ENCODE data around the gene RRAGC. TPM values are rescaled to one million over a fixed set of nuclear protein-coding genes. Genes with fewer than 3 reads are reported as not detected.

Gene RRAGC
- total and polyA plus RNA-seq, 2 experiments from 2014 or later: 9.3 to 12.8 TPM

GRCh38 chr1:38819040-38819439 is 40.5 kb downstream of the RRAGC start:
- Histone ChIP-seq H3K27me3 (ENCODE audit: insufficient read depth) (peaks cover 60% of the 10 kb centered on the region), H3F3A (replicated peaks; ENCODE audit: low read depth) (no peaks in the 10 kb centered on the region), H3K4me1 (ENCODE audit: insufficient read depth) (peaks cover 26% of the 10 kb centered on the region), H3K4me2 (peak overlapping the region; percentile 96), H3K27ac (ENCODE audit: low read depth) (no peak overlapping the region), H3K9me2 (ENCODE audit: insufficient read depth) (no peaks in the 10 kb centered on the region), H3K79me2 (replicated peaks; ENCODE audit: insufficient read depth) (no peaks in the 10 kb centered on the region), H3K36me3 (ENCODE audit: insufficient read depth) (no peaks in the 10 kb centered on the region), H4K20me1 (replicated peaks; ENCODE audit: insufficient read depth) (no peaks in the 10 kb centered on the region), H3K4me3 (peak overlapping the region; percentile 85), H2AFZ (peak overlapping the region; percentile 99)
- ATAC-seq (peak; percentile 11), DNase-seq (ENCODE audit: low spot score) (peak; percentile 58)
- peaks cover 22% of the 10 kb centered on the region; the same call in 2 of the 3 replicates for H3K4me1 Mint-ChIP-seq
- no peak overlapping the region for H3K27ac Mint-ChIP-seq
- H3K9me3 Mint-ChIP-seq: peaks cover 10% of the 10 kb centered on the region; the same call in 2 of the 3 replicates
- no peak for TF ChIP-seq ZNF331 (CRISPR knock-in tag; IDR thresholded peaks at IDR 0.05; ENCODE audit: low read depth)
- TF ChIP-seq CTCF (conservative IDR thresholded peaks at IDR 0.05; ENCODE audit: low read depth in 2 of 2): peak; percentile 16 to 34; a peak in 3 of 4 replicates
- peak; percentile 41 for TF ChIP-seq EZH2 (IDR thresholded peaks at IDR 0.05; ENCODE audit: low read depth, unreplicated experiment)
- peaks cover 20% of the 10 kb centered on the region for H3K27me3 Mint-ChIP-seq (ENCODE audit: insufficient read depth, low read depth, poor library complexity)
- peak overlapping the region; percentile 75 for H3K4me3 Mint-ChIP-seq
- peaks cover 7% of the 10 kb centered on the region; the same call in 2 of the 3 replicates for H3K36me3 Mint-ChIP-seq (ENCODE audit: low read depth)

GRCh38 chr1:38818175-38818976 is 41.2 kb downstream of the RRAGC start:
- peak overlapping the region; percentile 96 for H3K4me2 ChIP-seq
- H3K79me2 ChIP-seq (replicated peaks; ENCODE audit: insufficient read depth): no peaks in the 10 kb centered on the region
- no peak overlapping the region for H3K27ac ChIP-seq (ENCODE audit: low read depth)

More at GRCh38 chr1:38818175-38818976, 41.2 kb downstream of the RRAGC start:
- Mint-ChIP-seq H3K27ac (no peak overlapping the region), H3K9me3 (peaks cover 10% of the 10 kb centered on the region; the same call in 2 of the 3 replicates), H3K27me3 (ENCODE audit: insufficient read depth, low read depth, poor library complexity) (peaks cover 20% of the 10 kb centered on the region), H3K36me3 (ENCODE audit: low read depth) (peaks cover 7% of the 10 kb centered on the region; the same call in 2 of the 3 replicates), H3K4me3 (peak overlapping the region; percentile 75), H3K4me1 (peaks cover 28% of the 10 kb centered on the region; the same call in 2 of the 3 replicates)
- no peaks in the 10 kb centered on the region for H3K36me3 ChIP-seq (ENCODE audit: insufficient read depth)
- no peaks in the 10 kb centered on the region for H3K9me2 ChIP-seq (ENCODE audit: insufficient read depth)
- H3K4me1 ChIP-seq (ENCODE audit: insufficient read depth): peaks cover 32% of the 10 kb centered on the region
- peak; percentile 86 for ATAC-seq
- peak overlapping the region; percentile 99 for H2AFZ ChIP-seq
- H3F3A ChIP-seq (replicated peaks; ENCODE audit: low read depth): no peaks in the 10 kb centered on the region
- peak; percentile 76 for DNase-seq (ENCODE audit: low spot score)
- H4K20me1 ChIP-seq (replicated peaks; ENCODE audit: insufficient read depth): no peaks in the 10 kb centered on the region
- TF ChIP-seq EZH2phosphoT487 (IDR thresholded peaks at IDR 0.05; ENCODE audit: unreplicated experiment) (no peak), CTCF (conservative IDR thresholded peaks at IDR 0.05; ENCODE audit: low read depth in 2 of 2) (peak; percentile 70 to 77), ZNF331 (CRISPR knock-in tag; IDR thresholded peaks at IDR 0.05; ENCODE audit: low read depth) (no peak), ZNF462 (CRISPR knock-in tag; IDR thresholded peaks at IDR 0.05) (no peak)
- TF ChIP-seq, protein P1, sequence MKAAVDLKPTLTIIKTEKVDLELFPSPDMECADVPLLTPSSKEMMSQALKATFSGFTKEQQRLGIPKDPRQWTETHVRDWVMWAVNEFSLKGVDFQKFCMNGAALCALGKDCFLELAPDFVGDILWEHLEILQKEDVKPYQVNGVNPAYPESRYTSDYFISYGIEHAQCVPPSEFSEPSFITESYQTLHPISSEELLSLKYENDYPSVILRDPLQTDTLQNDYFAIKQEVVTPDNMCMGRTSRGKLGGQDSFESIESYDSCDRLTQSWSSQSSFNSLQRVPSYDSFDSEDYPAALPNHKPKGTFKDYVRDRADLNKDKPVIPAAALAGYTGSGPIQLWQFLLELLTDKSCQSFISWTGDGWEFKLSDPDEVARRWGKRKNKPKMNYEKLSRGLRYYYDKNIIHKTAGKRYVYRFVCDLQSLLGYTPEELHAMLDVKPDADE (IDR thresholded peaks at IDR 0.05): no peak
- peaks cover 67% of the 10 kb centered on the region for H3K27me3 ChIP-seq (ENCODE audit: insufficient read depth)
- peak overlapping the region; percentile 85 for H3K4me3 ChIP-seq
